Calu3 (cell line): ENCODE measurements around the gene C14orf180. TPM values are rescaled to one million over a fixed set of nuclear protein-coding genes. Genes with fewer than 3 reads are reported as not detected.

Source experiments
- BruUV-seq: library from RNA; stranded (reverse); fragments of 400-500 nt; replicated peaks from 2 replicates; lab custom pipeline; 2021; lab: Mats Ljungman, UMichigan
- CTCF ChIA-PET: fragments of 300-600 bp; sonication (Branson Sonifier 250); formaldehyde crosslinking; loops from one replicate; lab custom pipeline; 2022; ENCODE audit warnings: antibody characterized with exemption; lab: Charles Lee
- DNase-seq: peaks from one replicate; pipeline ENCODE4 v3.0.0; 2022
- H3K27ac Mint-ChIP-seq: one replicate; pipeline ENCODE4 v1.8.0; 2022; ENCODE audit warnings: mixed read lengths; ENCODE audit not compliant: unreplicated experiment
- H3K27me3 Mint-ChIP-seq: one replicate; pipeline ENCODE4 v1.8.0; 2022; ENCODE audit warnings: mixed read lengths; ENCODE audit not compliant: unreplicated experiment
- H3K36me3 Mint-ChIP-seq: one replicate; pipeline ENCODE4 v1.8.0; 2022; ENCODE audit warnings: mild to moderate bottlenecking, moderate library complexity, mixed read lengths; ENCODE audit not compliant: insufficient read depth, unreplicated experiment
- H3K4me1 Mint-ChIP-seq: one replicate; pipeline ENCODE4 v1.8.0; 2022; ENCODE audit warnings: mild to moderate bottlenecking, low read depth, mixed read lengths; ENCODE audit not compliant: unreplicated experiment
- H3K4me3 Mint-ChIP-seq: one replicate; pipeline ENCODE4 v1.8.0; 2022; ENCODE audit warnings: mild to moderate bottlenecking, low read depth, moderate library complexity, mixed read lengths; ENCODE audit not compliant: unreplicated experiment
- H3K9me3 Mint-ChIP-seq: one replicate; pipeline ENCODE4 v1.8.0; 2022; ENCODE audit warnings: low read depth, mixed read lengths; ENCODE audit not compliant: unreplicated experiment
- CTCF ChIP-seq: fragments of 200-600 bp; IDR thresholded peaks from one replicate; pipeline ENCODE4 v1.8.0; 2022; ENCODE audit warnings: antibody characterized with exemption; ENCODE audit not compliant: unreplicated experiment
- intact Hi-C: fragments of 100-400 bp; cut with micrococcal nuclease; formaldehyde crosslinking; loops from one replicate; pipeline ENCODE4 v1.10.0; 2022; ENCODE audit not compliant: unreplicated experiment
- total RNA-seq: library from RNA; stranded (reverse); gene quantifications from 2 replicates; pipeline ENCODE4 v1.2.3, GENCODE V29; 2022

The C14orf180 gene
- total RNA-seq, 1 experiment from 2014 or later, result not detected

- Mint-ChIP-seq H3K36me3 (no peaks in the 10 kb centered on the region), H3K27ac (no peak overlapping the region), H3K27me3 (peaks cover 78% of the 10 kb centered on the region)
These were observed 5.0 kb downstream of the C14orf180 start for GRCh38 chr14:104584557-104584956.

GRCh38 chr14:104585966-104586697 is 6.6 kb downstream of the C14orf180 start:
- TF ChIP-seq CTCF, result no peak
- no TSS peak for BruUV-seq
- CTCF ChIA-PET, result no interaction called here
- intact Hi-C loops, result no loop called here
- H3K9me3 Mint-ChIP-seq, result no peaks in the 10 kb centered on the region
- peaks cover 74% of the 10 kb centered on the region for H3K27me3 Mint-ChIP-seq
- no peak overlapping the region for H3K4me3 Mint-ChIP-seq
- H3K27ac Mint-ChIP-seq, result no peak overlapping the region
- no peaks in the 10 kb centered on the region for H3K36me3 Mint-ChIP-seq
- H3K4me1 Mint-ChIP-seq, result no peaks in the 10 kb centered on the region
- no peak for DNase-seq

More at GRCh38 chr14:104584557-104584956, 5.0 kb downstream of the C14orf180 start:
- H3K4me1 Mint-ChIP-seq, result no peaks in the 10 kb centered on the region
- TF ChIP-seq CTCF, result no peak
- no peak overlapping the region for H3K4me3 Mint-ChIP-seq
- no peaks in the 10 kb centered on the region for H3K9me3 Mint-ChIP-seq
- intact Hi-C loops, result no loop called here
- DNase-seq, result no peak
- CTCF ChIA-PET, result no interaction called here
- no TSS peak for BruUV-seq

- Mint-ChIP-seq H3K4me3 (no peak overlapping the region), H3K27ac (no peak overlapping the region), H3K4me1 (no peaks in the 10 kb centered on the region), H3K27me3 (peaks cover 74% of the 10 kb centered on the region), H3K9me3 (no peaks in the 10 kb centered on the region), H3K36me3 (no peaks in the 10 kb centered on the region)
- no peak for DNase-seq
- no TSS peak for BruUV-seq
- no peak for TF ChIP-seq CTCF
- intact Hi-C loops, result no loop called here
- CTCF ChIA-PET, result no interaction called here
These were observed 7.5 kb downstream of the C14orf180 start for GRCh38 chr14:104586832-104587620.

GRCh38 chr14:104587641-104588040 is 8.1 kb downstream of the C14orf180 start:
- TF ChIP-seq CTCF, result no peak
- Mint-ChIP-seq H3K4me3 (no peak overlapping the region), H3K27me3 (peaks cover 74% of the 10 kb centered on the region), H3K27ac (no peak overlapping the region), H3K36me3 (no peaks in the 10 kb centered on the region), H3K4me1 (no peaks in the 10 kb centered on the region), H3K9me3 (no peaks in the 10 kb centered on the region)
- intact Hi-C loops, result no loop called here
- CTCF ChIA-PET, result interaction anchor here (0.9 kb wide), 1 partner anchor 11 kb away, joined by 3 read pairs; no protein-coding TSS in a partner anchor
- no peak for DNase-seq
- BruUV-seq, result no TSS peak
